Activated CD4-positive, alpha-beta T cell treated with anti-CD3 and anti-CD28 coated beads, Interleukin-2, amount 10 ng/mL, durations not matched to agents 7 days and 5 days (primary cell): ENCODE data around the gene ZC3H12C. TPM values are rescaled to one million over a fixed set of nuclear protein-coding genes. Genes with fewer than 3 reads are reported as not detected.

Experiments used
- CTCF ChIA-PET: fragments of 350-600 bp; sonication (Branson Sonifier 250); formaldehyde crosslinking; loops from one replicate; lab custom pipeline; 2021; ENCODE audit warnings: antibody characterized with exemption; lab: Charles Lee
- POLR2A ChIA-PET: fragments of 350-600 bp; sonication (Branson Sonifier 250); formaldehyde crosslinking; loops from one replicate; lab custom pipeline; 2021; ENCODE audit warnings: antibody characterized with exemption; lab: Charles Lee
- DNase-seq: peaks from one replicate; pipeline ENCODE4 v3.0.0-alpha.2; 2020
- H3K27ac Mint-ChIP-seq: one replicate; pipeline ENCODE4 v1.8.0; 2021; ENCODE audit warnings: mild to moderate bottlenecking, moderate library complexity, mixed read lengths
- H3K27me3 Mint-ChIP-seq: one replicate; pipeline ENCODE4 v1.8.0; 2021; ENCODE audit warnings: mixed read lengths
- H3K36me3 Mint-ChIP-seq: one replicate; pipeline ENCODE4 v1.8.0; 2021; ENCODE audit warnings: low read depth, mixed read lengths
- H3K4me1 Mint-ChIP-seq: one replicate; pipeline ENCODE4 v1.8.0; 2021; ENCODE audit warnings: mixed read lengths
- H3K4me3 Mint-ChIP-seq: one replicate; pipeline ENCODE4 v1.8.0; 2021; ENCODE audit warnings: mild to moderate bottlenecking, moderate library complexity, mixed read lengths
- H3K9me3 Mint-ChIP-seq: one replicate; pipeline ENCODE4 v1.8.0; 2021; ENCODE audit warnings: mixed read lengths
- total RNA-seq, 2 experiments: library from RNA; stranded (reverse); gene quantifications; one replicate each; pipeline ENCODE4 v1.2.3, GENCODE V29; 2021

ZC3H12C gene
- total RNA-seq, 2 experiments from 2014 or later: 0.40 to 0.50 TPM

DNA sequence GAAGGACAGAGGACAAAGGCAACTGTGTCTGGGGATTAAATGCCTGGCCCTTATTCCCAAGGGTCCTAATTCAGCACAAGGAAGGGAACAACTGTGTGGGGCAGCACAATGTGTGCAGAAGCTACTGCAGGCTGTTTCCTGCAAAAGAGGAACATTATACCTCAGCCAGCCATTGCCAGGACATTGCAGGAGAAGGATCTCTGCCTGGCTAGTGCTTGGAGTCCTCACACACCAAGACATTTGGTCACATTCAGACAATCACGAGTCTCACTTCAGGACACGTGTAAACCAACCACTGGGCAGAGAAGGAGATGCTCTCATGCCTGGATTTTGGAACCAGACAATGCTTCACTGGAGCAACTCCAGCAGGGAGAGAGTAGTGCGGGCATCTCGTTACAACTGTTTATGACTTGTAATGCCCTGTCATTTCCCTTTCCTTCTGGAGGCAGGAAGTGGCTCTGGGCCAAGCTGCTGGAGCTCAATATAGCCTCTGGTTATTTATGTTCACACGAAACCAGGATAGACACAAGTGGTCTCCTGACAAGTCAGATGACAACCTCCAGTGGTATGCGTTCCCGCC is 23.9 kb upstream of the ZC3H12C start:
- Mint-ChIP-seq H3K4me1 (peaks cover 5% of the 10 kb centered on the region), H3K27me3 (peaks cover 18% of the 10 kb centered on the region), H3K27ac (no peak overlapping the region), H3K9me3 (no peaks in the 10 kb centered on the region), H3K36me3 (no peaks in the 10 kb centered on the region), H3K4me3 (no peak overlapping the region)
- ChIA-PET POLR2A (no interaction called here), CTCF (interaction anchor here (0.6 to 1.3 kb wide), 2 partner anchors 8 to 123 kb away, joined by 4 read pairs; no protein-coding TSS in a partner anchor)
- DNase-seq: no peak

DNA sequence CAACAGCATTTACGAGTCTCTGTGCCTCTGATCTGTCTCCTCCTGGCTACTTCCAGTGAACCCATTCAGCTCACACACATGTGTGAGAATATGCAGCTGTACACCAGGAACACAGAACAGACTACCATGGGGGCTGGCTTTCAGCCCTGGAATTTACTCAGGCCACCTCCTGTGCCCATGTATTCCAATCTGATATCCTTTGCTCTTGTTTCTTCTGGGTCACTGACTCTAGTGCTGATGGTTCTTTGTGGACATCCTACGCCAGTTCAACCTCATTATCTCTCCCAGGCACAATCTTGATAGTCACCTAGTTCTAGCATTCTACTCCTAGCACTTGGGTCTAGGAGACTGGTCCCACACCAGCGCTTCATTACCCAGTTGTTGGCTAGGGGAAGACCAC is 23.0 kb upstream of the ZC3H12C start:
- Mint-ChIP-seq H3K9me3 (no peaks in the 10 kb centered on the region), H3K36me3 (no peaks in the 10 kb centered on the region), H3K4me3 (no peak overlapping the region), H3K4me1 (peaks cover 5% of the 10 kb centered on the region), H3K27ac (no peak overlapping the region), H3K27me3 (peaks cover 22% of the 10 kb centered on the region)
- DNase-seq: no peak
- CTCF ChIA-PET: no interaction called here
- POLR2A ChIA-PET: interaction anchor here (0.5 kb wide), 1 partner anchor 229 kb away, joined by 3 read pairs; no protein-coding TSS in a partner anchor

DNA sequence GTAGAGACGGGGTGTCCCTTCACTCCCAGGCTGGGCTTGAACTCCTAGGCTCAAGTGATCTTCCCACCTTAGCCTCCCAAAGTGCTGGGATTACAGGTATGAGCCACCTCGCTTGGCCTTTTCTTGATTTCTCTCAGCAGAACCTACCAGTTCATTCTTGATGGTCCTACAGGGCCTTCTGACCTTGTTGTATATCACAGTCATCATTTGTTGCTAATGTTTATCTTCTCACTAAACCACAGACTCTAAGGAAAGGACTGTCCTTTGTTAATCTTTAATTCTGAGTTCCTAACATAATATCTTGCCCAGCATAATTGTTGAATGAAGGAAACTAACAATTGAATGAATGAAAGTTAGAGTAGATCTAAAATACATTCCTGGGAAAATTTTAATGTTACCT is 22.0 kb upstream of the ZC3H12C start:
- H3K4me3 Mint-ChIP-seq: no peak overlapping the region
- ChIA-PET CTCF (no interaction called here), POLR2A (no interaction called here)
- H3K27ac Mint-ChIP-seq: no peak overlapping the region
- DNase-seq: no peak
- H3K27me3 Mint-ChIP-seq: peaks cover 22% of the 10 kb centered on the region
- H3K36me3 Mint-ChIP-seq: no peaks in the 10 kb centered on the region
- H3K9me3 Mint-ChIP-seq: no peaks in the 10 kb centered on the region
- peaks cover 6% of the 10 kb centered on the region for H3K4me1 Mint-ChIP-seq

DNA sequence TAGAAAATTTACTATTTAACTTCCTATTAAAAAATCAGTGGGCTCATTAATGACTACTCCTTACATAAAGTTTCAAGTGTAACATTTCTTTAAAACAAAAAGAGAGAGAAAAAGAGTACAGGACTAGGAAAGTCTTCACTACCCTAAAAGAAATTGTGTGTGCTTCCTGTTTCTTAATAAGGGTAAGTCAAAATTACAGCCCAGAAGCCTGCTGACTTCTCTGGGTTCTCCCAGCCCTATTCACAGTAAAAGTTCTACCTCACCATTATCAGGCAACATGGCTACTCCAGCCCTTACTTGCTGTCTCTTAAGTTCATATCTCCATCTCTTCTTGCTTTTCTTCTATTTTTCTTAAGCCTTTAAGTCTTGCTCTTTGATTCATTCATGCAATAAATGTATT is 20.3 kb upstream of the ZC3H12C start:
- Mint-ChIP-seq H3K9me3 (no peaks in the 10 kb centered on the region), H3K4me3 (no peak overlapping the region), H3K4me1 (peaks cover 15% of the 10 kb centered on the region), H3K27ac (no peak overlapping the region), H3K36me3 (no peaks in the 10 kb centered on the region), H3K27me3 (peaks cover 20% of the 10 kb centered on the region)
- ChIA-PET CTCF (no interaction called here), POLR2A (no interaction called here)
- DNase-seq: no peak

DNA sequence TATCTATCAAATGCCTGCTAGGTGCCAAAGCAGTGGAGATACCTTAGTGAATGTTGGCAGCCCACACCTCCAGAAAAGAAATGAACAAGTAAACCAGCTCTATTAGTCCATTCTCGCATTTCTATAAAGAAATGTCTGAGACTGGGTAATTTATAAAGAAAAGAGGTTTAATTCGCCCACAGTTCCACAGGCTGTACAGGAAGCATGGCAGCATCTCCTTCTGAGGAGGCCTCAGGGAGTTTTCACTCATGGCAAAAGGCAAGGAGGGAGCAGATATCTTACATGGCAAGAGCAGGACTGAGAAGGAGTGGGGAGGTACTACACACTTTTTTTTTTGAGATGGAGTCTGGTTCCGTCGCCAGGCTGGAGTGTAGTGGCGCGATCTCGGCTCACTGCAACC is 18.7 kb upstream of the ZC3H12C start:
- DNase-seq: no peak
- POLR2A ChIA-PET: no interaction called here
- Mint-ChIP-seq H3K27ac (no peak overlapping the region), H3K9me3 (no peaks in the 10 kb centered on the region), H3K36me3 (no peaks in the 10 kb centered on the region), H3K4me3 (no peak overlapping the region), H3K27me3 (peaks cover 20% of the 10 kb centered on the region), H3K4me1 (peaks cover 13% of the 10 kb centered on the region)
- CTCF ChIA-PET: no interaction called here

DNA sequence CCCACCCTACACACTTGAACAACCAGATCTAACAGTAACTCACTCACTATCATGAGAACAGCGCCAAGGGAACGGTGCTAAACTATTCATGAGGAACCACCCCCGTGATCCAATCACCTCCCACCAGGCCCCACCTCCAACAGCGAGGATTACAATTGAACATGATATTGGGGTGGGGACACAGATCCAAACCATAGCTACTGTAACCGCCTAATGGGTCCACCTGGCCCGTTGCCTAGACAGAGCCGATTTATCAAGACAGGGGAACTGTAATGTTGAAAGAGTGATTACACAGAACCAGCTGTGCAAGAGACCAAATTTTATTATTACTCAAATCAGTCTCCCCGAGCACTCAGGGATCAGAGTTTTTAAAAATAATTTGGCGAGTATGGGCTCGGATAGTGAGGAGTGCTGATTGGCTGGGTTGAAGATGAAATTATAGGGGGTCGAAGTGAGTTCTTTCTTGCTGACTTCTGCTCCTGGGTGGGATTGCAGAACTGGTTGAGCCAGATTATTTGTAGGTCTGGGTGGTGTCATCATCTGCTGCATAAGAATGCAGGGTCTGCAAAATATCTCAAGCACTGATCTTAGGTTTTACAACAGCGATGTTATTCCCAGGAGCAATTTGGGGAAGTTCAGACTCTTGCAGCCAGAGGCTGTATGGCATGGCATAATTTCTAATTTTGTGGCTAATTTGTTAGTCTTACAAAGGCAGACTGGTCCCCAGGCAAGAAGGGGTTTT is 17.9 kb upstream of the ZC3H12C start:
- Mint-ChIP-seq H3K27me3 (peaks cover 18% of the 10 kb centered on the region), H3K9me3 (no peaks in the 10 kb centered on the region), H3K4me1 (peaks cover 13% of the 10 kb centered on the region), H3K36me3 (no peaks in the 10 kb centered on the region), H3K27ac (no peak overlapping the region), H3K4me3 (no peak overlapping the region)
- ChIA-PET CTCF (no interaction called here), POLR2A (no interaction called here)
- DNase-seq: no peak

DNA sequence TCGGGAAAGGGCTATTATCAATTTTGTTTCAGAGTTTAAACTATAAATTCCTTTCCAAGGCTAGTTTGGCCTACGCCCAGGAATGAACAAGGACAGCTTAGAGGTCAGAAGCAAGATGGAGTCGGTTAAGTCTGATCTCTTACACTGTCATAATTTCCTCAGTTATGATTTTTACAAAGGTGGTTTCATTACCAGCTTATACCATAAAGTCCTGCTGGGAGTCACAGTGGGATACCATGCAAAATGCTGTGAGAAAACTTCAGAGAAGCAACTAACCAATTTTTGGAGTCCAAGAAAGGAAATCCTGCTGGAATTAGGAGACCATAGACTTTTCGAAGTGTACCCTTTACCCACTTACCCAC is 17.4 kb upstream of the ZC3H12C start:
- CTCF ChIA-PET: no interaction called here
- peaks cover 15% of the 10 kb centered on the region for H3K27me3 Mint-ChIP-seq

DNA sequence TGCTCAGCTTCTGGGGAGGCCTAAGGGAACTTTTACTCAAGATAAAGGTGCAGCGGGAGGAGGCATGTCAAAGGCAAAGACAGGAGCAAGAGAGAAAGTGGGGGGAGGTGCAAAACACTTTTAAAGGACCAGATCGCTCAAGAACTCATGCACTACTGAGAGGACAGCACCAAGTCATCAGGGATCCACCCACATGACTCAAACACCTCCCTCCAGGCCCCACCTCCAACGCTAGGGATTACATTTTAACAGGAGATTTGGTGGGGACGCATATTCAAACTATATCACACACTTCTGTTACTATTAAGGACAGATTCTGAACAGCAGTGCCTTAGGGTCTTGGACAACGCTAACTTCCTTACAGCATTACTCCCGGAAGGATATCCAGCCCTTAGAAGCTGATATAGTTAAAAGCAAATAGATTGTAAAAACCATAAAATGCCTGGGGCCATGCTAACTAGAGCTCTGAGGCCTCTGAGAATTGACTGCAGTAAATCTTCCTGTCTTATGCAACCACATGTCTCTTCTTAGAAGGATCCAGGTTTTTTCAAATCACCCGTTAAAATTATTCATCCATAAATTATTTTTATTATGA is 16.7 kb upstream of the ZC3H12C start:
- Mint-ChIP-seq H3K36me3 (no peaks in the 10 kb centered on the region), H3K27ac (no peak overlapping the region), H3K4me1 (peaks cover 13% of the 10 kb centered on the region), H3K4me3 (no peak overlapping the region), H3K9me3 (no peaks in the 10 kb centered on the region), H3K27me3 (peaks cover 12% of the 10 kb centered on the region)
- DNase-seq: no peak
- POLR2A ChIA-PET: no interaction called here
- CTCF ChIA-PET: interaction anchor here (1.8 to 3.6 kb wide), 2 partner anchors 8 to 15 kb away, joined by 4 to 21 read pairs; partner anchors contain the start of gene ZC3H12C

More for the DNA sequence above, 17.4 kb upstream of the ZC3H12C start:
- POLR2A ChIA-PET: no interaction called here
- Mint-ChIP-seq H3K27ac (no peak overlapping the region), H3K9me3 (no peaks in the 10 kb centered on the region), H3K36me3 (no peaks in the 10 kb centered on the region), H3K4me3 (no peak overlapping the region), H3K4me1 (peaks cover 13% of the 10 kb centered on the region)
- no peak for DNase-seq

DNA sequence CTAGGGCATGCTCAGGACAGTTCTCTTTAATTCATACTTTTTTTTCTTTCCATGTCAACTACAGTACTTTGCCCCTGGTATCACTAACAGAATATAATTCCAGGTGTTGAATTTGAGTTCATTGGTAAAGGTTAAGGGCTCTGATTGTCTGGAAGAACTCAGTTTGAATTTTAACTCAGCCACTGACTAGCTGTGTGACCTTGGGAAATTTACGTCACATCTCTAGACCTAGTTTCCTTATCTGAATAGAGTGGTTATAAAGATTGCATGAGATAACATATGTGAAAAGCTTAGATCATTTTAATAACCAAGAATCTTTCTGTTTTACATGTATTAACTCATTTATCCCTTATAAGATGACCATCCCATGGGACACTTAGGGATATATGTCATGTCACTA is 15.8 kb upstream of the ZC3H12C start:
- Mint-ChIP-seq H3K9me3 (no peaks in the 10 kb centered on the region), H3K36me3 (no peaks in the 10 kb centered on the region), H3K27ac (peak overlapping the region; percentile 60), H3K4me3 (no peak overlapping the region), H3K27me3 (peaks cover 12% of the 10 kb centered on the region), H3K4me1 (peaks cover 13% of the 10 kb centered on the region)
- ChIA-PET CTCF (interaction anchor here (0.7 to 3.6 kb wide), 5 partner anchors 9 to 339 kb away, joined by 3 to 21 read pairs (median 4); partner anchors contain the start of gene ZC3H12C), POLR2A (interaction anchor here (0.6 to 0.7 kb wide), 2 partner anchors 213 to 250 kb away, joined by 4 to 8 read pairs; no protein-coding TSS in a partner anchor)
- DNase-seq: no peak

DNA sequence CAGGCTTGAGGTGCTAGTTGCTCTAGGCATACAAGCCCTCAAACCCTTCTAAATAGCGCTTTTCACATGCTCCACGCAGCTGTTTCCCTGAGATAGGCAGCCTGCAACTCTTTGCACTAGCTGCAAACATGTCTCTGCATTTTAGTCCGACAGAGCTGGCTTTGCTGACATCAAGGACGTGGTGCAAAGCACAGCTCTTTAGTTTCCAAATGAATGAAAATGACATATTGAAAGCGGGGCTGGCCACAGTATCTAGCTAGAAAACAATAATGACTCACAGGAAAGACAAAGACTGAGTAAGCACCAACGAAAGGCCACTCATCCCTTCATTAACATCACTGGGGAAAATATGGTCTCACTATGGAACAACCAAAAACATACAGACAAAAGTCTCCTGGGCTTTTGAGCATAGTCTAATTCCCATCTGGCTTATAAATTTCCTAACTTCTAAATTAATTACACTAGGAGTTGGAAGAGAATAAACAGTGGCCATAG is 15.3 kb upstream of the ZC3H12C start:
- Mint-ChIP-seq H3K9me3 (no peaks in the 10 kb centered on the region), H3K27ac (peak overlapping the region; percentile 60), H3K4me3 (no peak overlapping the region), H3K36me3 (no peaks in the 10 kb centered on the region), H3K4me1 (peaks cover 13% of the 10 kb centered on the region), H3K27me3 (peaks cover 16% of the 10 kb centered on the region)
- CTCF ChIA-PET: interaction anchor here (0.7 to 3.6 kb wide), 5 partner anchors 9 to 338 kb away, joined by 3 to 21 read pairs (median 4); partner anchors contain the start of gene ZC3H12C
- POLR2A ChIA-PET: interaction anchor here (0.6 to 0.7 kb wide), 2 partner anchors 214 to 250 kb away, joined by 4 to 8 read pairs; no protein-coding TSS in a partner anchor
- peak; percentile 21 for DNase-seq

DNA sequence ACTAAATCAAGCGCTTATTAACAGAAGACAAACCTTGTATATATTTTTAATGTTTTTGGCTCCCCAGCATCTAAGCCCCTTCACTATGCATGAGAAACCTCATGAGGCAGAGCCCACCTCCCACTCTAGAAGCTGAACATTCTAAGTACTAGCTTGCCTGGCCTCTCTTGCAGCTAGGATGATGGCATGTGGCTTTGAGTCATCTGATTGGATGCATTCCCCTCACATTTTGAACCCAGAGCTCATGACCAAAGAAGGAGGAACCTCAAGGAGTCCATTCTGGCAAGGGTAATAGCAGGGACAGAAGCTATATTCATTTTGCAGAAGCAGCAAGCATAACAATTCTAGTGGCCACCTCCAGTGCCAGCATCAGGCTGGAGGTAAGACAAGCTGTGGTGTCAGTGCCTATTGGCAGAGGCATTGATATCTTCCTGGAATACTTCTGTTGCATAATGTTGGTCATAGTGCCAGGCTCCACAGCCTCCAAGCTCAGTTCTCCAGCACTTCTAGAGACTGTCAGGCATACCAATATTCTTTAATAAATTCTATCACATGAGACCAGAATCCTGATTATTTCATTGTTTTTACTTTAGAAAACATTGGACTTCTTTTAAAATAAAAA is 14.2 kb upstream of the ZC3H12C start:
- DNase-seq: no peak
- Mint-ChIP-seq H3K36me3 (no peaks in the 10 kb centered on the region), H3K4me3 (no peak overlapping the region), H3K27me3 (peaks cover 13% of the 10 kb centered on the region), H3K27ac (no peak overlapping the region), H3K4me1 (peaks cover 13% of the 10 kb centered on the region), H3K9me3 (no peaks in the 10 kb centered on the region)
- ChIA-PET CTCF (interaction anchor here (0.9 to 3.6 kb wide), 2 partner anchors 13 to 108 kb away, joined by 3 to 21 read pairs; partner anchors contain the start of gene ZC3H12C), POLR2A (no interaction called here)

DNA sequence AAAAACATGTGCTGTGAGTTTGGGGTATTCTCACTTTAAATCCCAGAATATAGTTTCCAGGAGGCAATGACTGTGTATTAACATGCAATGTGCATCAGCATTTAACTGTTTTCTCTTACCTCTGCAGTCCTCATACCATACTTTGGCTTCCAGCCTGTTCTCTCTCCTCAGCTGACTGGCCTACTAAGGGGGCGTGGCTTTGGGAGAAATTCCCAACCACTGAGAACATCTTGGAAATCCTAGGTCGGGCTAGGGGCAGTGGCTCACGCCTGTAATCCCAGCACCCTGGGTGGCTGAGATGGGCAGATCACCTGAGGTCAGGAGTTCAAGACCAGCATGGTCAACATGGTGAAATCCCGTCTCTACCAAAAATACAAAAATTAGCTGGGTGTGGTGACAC is 13.5 kb upstream of the ZC3H12C start:
- Mint-ChIP-seq H3K27ac (no peak overlapping the region), H3K36me3 (no peaks in the 10 kb centered on the region), H3K4me1 (peaks cover 13% of the 10 kb centered on the region), H3K27me3 (peaks cover 9% of the 10 kb centered on the region), H3K4me3 (no peak overlapping the region), H3K9me3 (no peaks in the 10 kb centered on the region)
- ChIA-PET CTCF (interaction anchor here (0.9 to 3.6 kb wide), 2 partner anchors 12 to 109 kb away, joined by 3 to 21 read pairs; partner anchors contain the start of gene ZC3H12C), POLR2A (no interaction called here)
- no peak for DNase-seq
